PC-9 (cell line): ENCODE results near the gene TBC1D24. TPM values are rescaled to one million over a fixed set of nuclear protein-coding genes. Genes with fewer than 3 reads are reported as not detected.

Experiments
- BruUV-seq: library from RNA; stranded (reverse); fragments of 400-500 nt; replicated peaks from 2 replicates; lab custom pipeline; 2021; lab: Mats Ljungman, UMichigan
- CTCF ChIA-PET: fragments of 300-600 bp; sonication (Branson Sonifier 250); formaldehyde crosslinking; loops from one replicate; lab custom pipeline; 2022; ENCODE audit warnings: antibody characterized with exemption; lab: Charles Lee
- POLR2A ChIA-PET: fragments of 300-600 bp; sonication (Branson Sonifier 250); formaldehyde crosslinking; loops from one replicate; lab custom pipeline; 2022; ENCODE audit warnings: antibody characterized with exemption; ENCODE audit not compliant: unreplicated experiment; lab: Charles Lee
- DNase-seq, 2 experiments: peaks; one replicate each; pipeline versions ENCODE4 v3.0.0 to v3.0.0-alpha.2; 2015 to 2022; ENCODE audit warnings: mixed read lengths in 1 of 2
- H2AFZ ChIP-seq: fragments of 200-600 bp; sonication (generic); 2 replicates; pipeline ENCODE4 v1.8.1; 2017; ENCODE audit warnings: antibody characterized with exemption
- H3F3A ChIP-seq: fragments of 200-600 bp; sonication (generic); 2 replicates; pipeline ENCODE4 v1.8.1; 2017; ENCODE audit warnings: antibody characterized with exemption, mild to moderate bottlenecking, low read depth; ENCODE audit not compliant: insufficient read depth
- H3K27ac ChIP-seq: fragments of 200-600 bp; sonication (generic); 2 replicates; pipeline ENCODE4 v1.6.1; 2016; ENCODE audit warnings: mixed run types
- H3K27me3 ChIP-seq: fragments of 200-600 bp; sonication (generic); 2 replicates; pipeline ENCODE4 v1.6.1; 2016; ENCODE audit warnings: low read depth, mixed run types; ENCODE audit not compliant: insufficient read depth
- H3K36me3 ChIP-seq: fragments of 200-600 bp; sonication (generic); 2 replicates; pipeline ENCODE4 v1.6.1; 2016; ENCODE audit warnings: low read depth, mixed run types
- H3K4me1 ChIP-seq: fragments of 200-600 bp; sonication (generic); replicated peaks from 2 replicates; pipeline ENCODE4 v1.6.1; 2016; ENCODE audit warnings: mixed run types; ENCODE audit not compliant: insufficient read depth
- H3K4me2 ChIP-seq: fragments of 200-600 bp; sonication (generic); 2 replicates; pipeline ENCODE4 v1.6.1; 2017; ENCODE audit warnings: mixed run types
- H3K4me3 ChIP-seq: fragments of 200-600 bp; sonication (generic); 2 replicates; pipeline ENCODE4 v1.6.1; 2016; ENCODE audit warnings: mixed run types
- H3K79me2 ChIP-seq: fragments of 200-600 bp; sonication (generic); 2 replicates; pipeline ENCODE4 v1.6.1; 2017; ENCODE audit warnings: low read depth, mixed run types
- H3K9me2 ChIP-seq: fragments of 200-600 bp; sonication (generic); 2 replicates; pipeline ENCODE4 v1.8.1; 2017; ENCODE audit warnings: mild to moderate bottlenecking; ENCODE audit not compliant: insufficient read depth
- H3K9me3 ChIP-seq: fragments of 200-600 bp; sonication (generic); 2 replicates; pipeline ENCODE4 v1.8.1; 2016; ENCODE audit warnings: low read depth; ENCODE audit not compliant: insufficient read depth
- H4K20me1 ChIP-seq: fragments of 200-600 bp; sonication (generic); 2 replicates; pipeline ENCODE4 v1.8.1; 2017; ENCODE audit not compliant: insufficient read depth
- EZH2 ChIP-seq: fragments of 200-600 bp; sonication (generic); IDR thresholded peaks from 2 replicates; pipeline ENCODE4 v1.8.0; 2017; ENCODE audit warnings: antibody characterized with exemption, low read depth
- intact Hi-C: fragments of 100-400 bp; cut with micrococcal nuclease; formaldehyde crosslinking; loops from one replicate; pipeline ENCODE4 v1.10.0; 2022; ENCODE audit not compliant: unreplicated experiment
- total RNA-seq: library from RNA; stranded (reverse); gene quantifications from 2 replicates; pipeline ENCODE4 v1.2.3, GENCODE V29; 2021
- TF ChIP-seq, protein P1 (sequence below): fragments of 200-600 bp; sonication (generic); conservative IDR thresholded peaks from 2 replicates; pipeline ENCODE4 v1.6.1; 2017; ENCODE audit warnings: mixed run types, antibody characterized with exemption, mild to moderate bottlenecking, moderate library complexity

Gene TBC1D24
- total RNA-seq, 1 experiment from 2014 or later = 30.0 TPM

DNA sequence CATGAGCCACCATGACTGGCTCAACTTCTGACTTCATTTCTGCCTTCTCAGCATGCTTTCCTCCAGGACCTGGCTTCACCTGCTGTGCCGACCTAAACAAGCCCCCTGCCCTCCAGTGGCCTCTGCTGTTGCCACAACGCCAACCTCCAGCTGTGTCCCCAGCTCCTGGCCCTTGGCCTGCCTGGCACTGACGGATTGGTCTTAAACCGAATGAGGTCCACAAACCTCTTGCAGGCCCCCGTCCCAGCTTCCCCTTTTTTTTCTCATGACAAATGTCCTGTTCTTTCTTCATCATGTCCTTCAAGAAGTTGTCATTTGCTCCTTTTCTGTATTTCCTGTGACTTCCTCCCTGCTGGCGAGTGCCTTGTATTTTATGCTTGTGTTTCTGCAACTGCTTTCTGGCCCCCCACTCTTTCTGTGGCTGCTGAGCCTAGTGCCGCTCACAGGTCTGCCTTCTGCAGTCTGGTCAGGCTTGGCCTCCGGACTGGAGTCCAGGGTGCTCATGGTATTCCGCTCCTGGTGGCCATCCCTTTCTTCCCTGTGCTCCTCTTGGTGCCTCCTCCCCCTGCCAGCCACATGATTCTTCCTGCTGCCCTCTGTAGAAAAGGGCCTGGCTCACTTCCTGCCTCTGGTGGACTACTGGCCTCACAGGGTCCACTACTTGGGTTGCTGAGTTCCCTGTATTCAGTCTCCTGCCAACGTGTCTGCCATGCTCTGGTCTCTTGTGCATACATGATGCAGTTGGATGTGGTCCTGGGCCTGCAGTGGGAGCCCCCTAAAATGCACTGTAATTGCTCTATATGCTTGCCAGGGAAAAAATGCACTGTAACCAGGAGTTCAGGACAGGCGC is 41.7 kb downstream of the TBC1D24 start:
- POLR2A ChIA-PET = no interaction called here
- no peak for DNase-seq
- Histone ChIP-seq H2AFZ (no peak overlapping the region), H3K9me3 (no peaks in the 10 kb centered on the region), H3K4me1 (peaks cover 36% of the 10 kb centered on the region), H3F3A (peaks cover 36% of the 10 kb centered on the region; the same call in 1 of the 2 replicates), H4K20me1 (peaks cover 54% of the 10 kb centered on the region), H3K9me2 (no peaks in the 10 kb centered on the region), H3K79me2 (peaks cover 67% of the 10 kb centered on the region), H3K4me2 (peak overlapping the region; percentile 100; the same call in 1 of the 2 replicates), H3K27me3 (no peaks in the 10 kb centered on the region), H3K27ac (no peak overlapping the region), H3K36me3 (no peaks in the 10 kb centered on the region; the same call in 1 of the 2 replicates), H3K4me3 (no peak overlapping the region)
- intact Hi-C loops = no loop called here
- CTCF ChIA-PET = no interaction called here
- TF ChIP-seq, protein P1, sequence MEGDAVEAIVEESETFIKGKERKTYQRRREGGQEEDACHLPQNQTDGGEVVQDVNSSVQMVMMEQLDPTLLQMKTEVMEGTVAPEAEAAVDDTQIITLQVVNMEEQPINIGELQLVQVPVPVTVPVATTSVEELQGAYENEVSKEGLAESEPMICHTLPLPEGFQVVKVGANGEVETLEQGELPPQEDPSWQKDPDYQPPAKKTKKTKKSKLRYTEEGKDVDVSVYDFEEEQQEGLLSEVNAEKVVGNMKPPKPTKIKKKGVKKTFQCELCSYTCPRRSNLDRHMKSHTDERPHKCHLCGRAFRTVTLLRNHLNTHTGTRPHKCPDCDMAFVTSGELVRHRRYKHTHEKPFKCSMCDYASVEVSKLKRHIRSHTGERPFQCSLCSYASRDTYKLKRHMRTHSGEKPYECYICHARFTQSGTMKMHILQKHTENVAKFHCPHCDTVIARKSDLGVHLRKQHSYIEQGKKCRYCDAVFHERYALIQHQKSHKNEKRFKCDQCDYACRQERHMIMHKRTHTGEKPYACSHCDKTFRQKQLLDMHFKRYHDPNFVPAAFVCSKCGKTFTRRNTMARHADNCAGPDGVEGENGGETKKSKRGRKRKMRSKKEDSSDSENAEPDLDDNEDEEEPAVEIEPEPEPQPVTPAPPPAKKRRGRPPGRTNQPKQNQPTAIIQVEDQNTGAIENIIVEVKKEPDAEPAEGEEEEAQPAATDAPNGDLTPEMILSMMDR = no peak
- no peak for TF ChIP-seq EZH2
- BruUV-seq = no TSS peak

DNA sequence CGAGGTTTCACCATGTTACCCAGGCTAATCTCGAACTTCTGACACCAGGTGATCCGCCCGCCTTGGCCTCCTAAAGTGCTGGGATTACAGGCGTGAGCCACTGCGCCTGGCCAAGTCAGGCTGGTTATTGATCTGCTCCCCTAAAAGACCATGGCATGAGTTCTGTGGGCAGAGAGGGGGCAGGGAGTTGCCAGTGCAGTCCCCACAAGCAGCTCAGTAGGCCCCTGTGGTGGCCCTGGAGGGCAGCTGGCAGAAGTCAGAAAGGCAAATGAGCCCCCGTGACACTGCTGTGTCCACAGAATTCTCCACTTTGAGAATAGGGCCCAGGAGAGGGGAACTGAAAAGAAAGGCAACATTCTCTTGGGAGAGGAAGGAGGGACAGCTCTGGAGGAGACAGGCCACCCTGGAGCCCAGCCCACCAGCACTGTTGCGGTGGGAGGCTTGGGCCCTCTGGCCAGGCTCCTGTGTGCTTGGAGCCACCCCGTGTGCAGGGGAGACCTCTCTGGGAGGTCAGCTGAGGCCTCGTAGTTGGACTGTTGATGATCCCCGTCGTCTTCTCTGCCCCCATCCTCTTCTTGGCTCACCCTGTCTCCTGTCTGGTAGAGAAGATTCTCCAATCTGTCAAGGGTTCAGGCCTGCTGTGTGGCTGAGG is 43.2 kb downstream of the TBC1D24 start:
- Histone ChIP-seq H4K20me1 (peaks cover 54% of the 10 kb centered on the region), H3K4me3 (no peak overlapping the region), H3F3A (peaks cover 35% of the 10 kb centered on the region; the same call in 1 of the 2 replicates), H3K4me1 (peaks cover 39% of the 10 kb centered on the region), H2AFZ (no peak overlapping the region), H3K27ac (no peak overlapping the region), H3K9me2 (no peaks in the 10 kb centered on the region), H3K36me3 (no peaks in the 10 kb centered on the region; the same call in 1 of the 2 replicates), H3K27me3 (no peaks in the 10 kb centered on the region), H3K4me2 (no peak overlapping the region), H3K79me2 (peaks cover 74% of the 10 kb centered on the region), H3K9me3 (no peaks in the 10 kb centered on the region)
- BruUV-seq = no TSS peak
- ChIA-PET POLR2A (no interaction called here), CTCF (no interaction called here)
- no peak for TF ChIP-seq EZH2
- TF ChIP-seq, protein P1 = no peak
- intact Hi-C loops = no loop called here
- no peak for DNase-seq

DNA sequence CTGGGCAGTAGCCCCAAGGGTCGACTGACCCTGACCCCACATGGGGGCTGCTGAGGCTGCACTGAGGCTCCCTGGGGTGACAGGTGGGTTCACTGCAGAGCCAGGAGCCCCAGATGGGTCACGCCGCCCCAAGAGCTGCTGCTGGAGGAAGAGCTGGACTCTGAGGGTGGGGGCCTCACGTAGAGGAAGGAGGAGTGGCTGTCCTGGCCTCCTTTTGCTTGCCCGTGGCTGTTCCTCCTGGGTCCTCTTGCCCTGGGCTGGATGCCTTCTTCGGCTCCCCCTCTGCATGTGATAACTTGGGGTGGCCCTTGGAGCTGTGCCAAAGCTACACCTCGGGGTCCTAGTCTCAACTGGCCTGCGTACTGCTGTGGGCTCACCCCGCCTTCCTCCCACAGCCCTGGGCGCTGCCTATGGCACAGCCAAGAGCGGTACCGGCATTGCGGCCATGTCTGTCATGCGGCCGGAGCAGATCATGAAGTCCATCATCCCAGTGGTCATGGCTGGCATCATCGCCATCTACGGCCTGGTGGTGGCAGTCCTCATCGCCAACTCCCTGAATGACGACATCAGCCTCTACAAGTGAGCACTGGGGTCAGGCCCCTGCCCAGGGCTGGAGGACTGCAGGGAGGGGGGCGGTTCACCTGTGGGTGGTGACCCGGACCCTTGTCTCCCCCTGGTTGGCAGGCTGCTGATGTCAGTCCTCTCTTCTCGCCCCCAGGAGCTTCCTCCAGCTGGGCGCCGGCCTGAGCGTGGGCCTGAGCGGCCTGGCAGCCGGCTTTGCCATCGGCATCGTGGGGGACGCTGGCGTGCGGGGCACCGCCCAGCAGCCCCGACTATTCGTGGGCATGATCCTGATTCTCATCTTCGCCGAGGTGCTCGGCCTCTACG is 44.1 kb downstream of the TBC1D24 start:
- no peaks in the 10 kb centered on the region; the same call in 1 of the 2 replicates for H3K36me3 ChIP-seq
- peaks cover 54% of the 10 kb centered on the region for H4K20me1 ChIP-seq
- no peaks in the 10 kb centered on the region for H3K27me3 ChIP-seq
- H3K4me3 ChIP-seq = no peak overlapping the region
- peaks cover 74% of the 10 kb centered on the region for H3K79me2 ChIP-seq
- H3K4me1 ChIP-seq = peaks cover 36% of the 10 kb centered on the region; the same call in 1 of the 2 replicates
- intact Hi-C loops = no loop called here
- no peak for DNase-seq
- no TSS peak for BruUV-seq
- H3F3A ChIP-seq = peaks cover 33% of the 10 kb centered on the region; the same call in 1 of the 2 replicates
- POLR2A ChIA-PET = interaction anchor here (0.6 to 0.8 kb wide), 2 partner anchors 92 to 1771 kb away, joined by 4 to 7 read pairs; no protein-coding TSS in a partner anchor
- no peak for TF ChIP-seq EZH2
- TF ChIP-seq, protein P1 = no peak
- no peak overlapping the region for H2AFZ ChIP-seq
- CTCF ChIA-PET = no interaction called here
- H3K9me2 ChIP-seq = no peaks in the 10 kb centered on the region
- H3K27ac ChIP-seq = no peak overlapping the region
- H3K4me2 ChIP-seq = peak overlapping the region; percentile 65
- H3K9me3 ChIP-seq = no peaks in the 10 kb centered on the region
